SKM-1 treated with dmso at 0.1 percent for 144 hours (cell line): ENCODE results near the gene PSMG1.

ENCODE experiments used
- DNase-seq: peaks from one replicate; lab custom pipeline; 2025; ENCODE audit not compliant: unreplicated experiment; lab: John Stamatoyannopoulos, UW

The PSMG1 gene

DNA sequence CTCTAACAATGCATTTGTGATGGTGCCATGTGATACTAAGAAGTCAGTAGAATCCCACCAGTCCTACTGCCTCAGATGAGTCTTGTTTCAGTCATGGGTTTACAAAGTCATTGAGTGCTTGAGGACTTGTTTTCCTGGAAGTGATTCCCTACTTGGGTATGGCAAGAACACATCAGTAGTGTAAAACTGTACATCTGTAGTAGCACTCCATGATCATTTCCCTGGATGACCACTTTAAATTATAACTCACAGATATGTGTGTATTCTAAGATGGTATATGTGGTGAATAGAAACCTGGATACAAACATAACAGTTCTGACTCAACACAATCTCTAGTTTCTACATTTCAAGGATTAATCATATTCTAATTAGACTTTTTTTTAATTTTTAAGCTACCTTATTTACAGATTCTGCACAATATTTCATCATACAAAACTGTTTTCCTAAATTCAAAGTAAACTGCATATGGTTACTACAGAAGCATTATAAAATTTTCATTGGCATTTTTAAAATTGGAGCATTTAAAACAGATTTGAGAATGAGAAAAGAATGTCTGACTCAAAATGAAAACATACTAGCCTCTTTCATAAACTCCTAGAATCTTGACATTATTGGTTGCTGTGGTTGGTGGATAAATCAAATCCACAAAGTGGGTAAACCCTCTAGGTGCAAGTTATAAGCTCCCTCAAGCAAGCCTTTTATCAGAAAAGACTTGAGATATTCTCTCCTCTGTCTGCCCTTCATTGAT, 6.8 kb upstream of the PSMG1 start:
- DNase-seq = no peak

DNA sequence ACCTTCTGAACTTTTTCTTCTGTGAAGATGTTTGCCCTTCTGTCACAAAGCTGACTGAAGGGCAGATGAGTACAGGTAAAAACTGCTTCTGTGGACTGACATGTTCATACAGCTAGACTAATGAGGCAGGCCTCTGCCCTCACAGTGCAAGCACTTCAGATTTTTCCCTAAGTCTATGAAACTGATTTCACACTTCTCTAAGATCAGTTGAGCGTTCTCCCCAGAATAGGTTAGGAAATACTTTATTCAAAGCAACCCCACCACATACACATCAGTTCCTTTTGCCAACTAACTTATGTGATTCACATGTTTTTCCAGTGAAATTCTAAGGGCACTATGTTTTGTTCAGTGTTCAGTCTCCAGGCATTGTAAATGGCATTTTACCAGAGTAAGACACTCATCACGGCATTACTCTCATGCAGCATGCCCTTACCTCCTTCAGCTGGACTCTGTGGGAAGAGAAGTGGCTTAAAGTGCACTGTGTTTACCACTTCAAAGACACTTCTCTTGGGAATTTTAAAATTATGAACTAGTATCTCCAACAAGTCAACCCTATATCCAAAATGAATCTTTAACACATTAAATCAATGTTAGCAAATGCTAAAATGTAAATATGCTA, 5.4 kb upstream of the PSMG1 start:
- no peak for DNase-seq

DNA sequence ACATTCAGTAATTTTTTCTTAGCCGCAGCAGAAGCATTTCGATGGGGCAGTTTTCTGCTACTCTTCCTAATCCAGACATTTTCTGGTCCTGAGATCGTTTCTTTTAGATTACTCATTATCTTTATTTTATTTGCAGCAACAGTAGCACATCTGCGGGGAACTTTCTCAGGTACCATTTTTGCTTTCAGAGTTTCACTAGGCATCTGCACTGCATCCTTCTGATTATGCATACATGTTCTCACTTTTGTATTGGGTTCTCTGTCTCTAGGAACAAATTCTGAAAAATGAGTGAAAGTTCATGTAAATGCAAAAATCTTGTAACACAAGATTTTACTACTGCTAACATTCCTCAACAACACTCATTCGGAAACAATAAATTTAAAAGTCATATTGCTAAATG, 3.9 kb upstream of the PSMG1 start:
- DNase-seq = no peak

DNA sequence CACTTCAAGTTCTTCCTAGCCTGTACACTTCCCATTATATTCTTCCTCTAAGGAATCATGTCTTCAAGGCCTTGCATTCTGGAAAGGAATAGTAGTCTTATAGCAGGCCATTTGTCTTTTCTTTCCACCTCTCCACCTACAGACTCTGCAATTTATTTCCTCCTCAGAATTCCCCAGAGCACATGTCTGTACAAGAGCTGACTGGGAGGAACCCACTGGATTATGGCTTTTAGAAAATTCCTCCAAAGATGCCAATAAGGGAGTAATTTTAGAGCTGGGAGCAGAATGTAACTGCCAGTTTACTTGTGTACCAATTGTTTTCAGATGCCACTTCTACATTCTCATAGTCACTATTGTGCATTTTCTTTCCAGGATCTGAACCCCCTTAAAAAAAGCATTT, 3.4 kb upstream of the PSMG1 start:
- DNase-seq = no peak

DNA sequence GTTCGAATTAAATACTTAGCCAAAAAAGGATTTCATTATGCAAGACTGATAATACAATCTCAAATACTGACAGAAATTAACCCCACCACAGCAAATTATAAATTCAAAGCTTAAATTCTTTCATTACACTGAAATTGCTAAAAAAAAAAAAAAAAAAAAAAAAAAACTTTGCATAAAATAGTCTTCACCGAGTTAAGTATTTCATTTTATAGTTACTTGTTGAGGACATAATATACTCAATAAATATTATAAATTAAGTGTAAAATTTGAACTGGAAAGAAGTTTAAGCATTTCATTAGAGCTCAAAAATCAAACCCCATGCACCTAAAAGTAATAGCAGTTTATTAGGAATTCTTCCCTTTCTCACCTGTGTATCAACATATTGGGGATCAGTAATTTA, 1.9 kb upstream of the PSMG1 start:
- DNase-seq = no peak

DNA sequence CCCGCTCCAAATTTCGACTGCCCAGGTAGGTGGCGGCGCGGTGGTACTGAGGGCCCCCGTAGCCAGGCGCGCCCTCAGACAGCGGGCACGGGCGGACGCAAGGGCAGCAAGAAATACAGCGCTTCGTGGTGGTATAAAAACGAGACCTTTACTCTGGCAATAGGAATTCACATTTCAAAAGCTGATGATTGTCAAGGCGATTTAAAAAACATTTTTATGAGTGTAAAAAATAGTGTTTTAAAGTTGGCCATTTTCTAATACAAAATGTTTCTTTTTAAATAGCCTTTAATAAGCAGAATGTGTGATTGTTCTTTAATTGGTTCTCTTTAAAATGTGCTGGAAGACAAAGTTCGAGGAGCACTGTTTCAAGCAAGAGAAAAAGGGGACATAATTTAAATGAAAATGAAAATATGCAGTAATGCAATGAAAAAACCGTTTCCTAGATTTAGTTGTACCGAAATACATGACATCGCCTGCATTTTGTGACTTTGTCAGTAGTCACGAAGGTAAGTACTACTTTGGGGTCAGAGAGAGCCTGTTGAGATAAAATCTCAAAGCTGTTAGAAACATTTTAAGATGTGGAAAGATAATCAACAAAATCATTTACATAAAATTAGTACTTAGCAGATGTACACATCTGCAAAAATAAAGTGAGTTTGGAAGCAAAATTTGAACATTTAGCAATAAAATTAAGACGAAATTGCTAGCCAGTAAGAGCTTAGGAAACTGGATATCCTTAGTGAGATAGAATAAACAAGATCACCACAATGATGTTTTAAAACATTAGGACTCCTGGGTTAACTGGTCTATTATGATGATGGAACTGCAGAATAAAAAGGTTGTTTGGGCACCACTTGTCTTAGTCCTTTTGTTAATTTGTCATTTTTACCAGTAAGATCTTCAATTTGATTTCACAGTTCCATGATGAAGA, 1.1 kb upstream of the PSMG1 start:
- DNase-seq = peak; percentile 12

DNA sequence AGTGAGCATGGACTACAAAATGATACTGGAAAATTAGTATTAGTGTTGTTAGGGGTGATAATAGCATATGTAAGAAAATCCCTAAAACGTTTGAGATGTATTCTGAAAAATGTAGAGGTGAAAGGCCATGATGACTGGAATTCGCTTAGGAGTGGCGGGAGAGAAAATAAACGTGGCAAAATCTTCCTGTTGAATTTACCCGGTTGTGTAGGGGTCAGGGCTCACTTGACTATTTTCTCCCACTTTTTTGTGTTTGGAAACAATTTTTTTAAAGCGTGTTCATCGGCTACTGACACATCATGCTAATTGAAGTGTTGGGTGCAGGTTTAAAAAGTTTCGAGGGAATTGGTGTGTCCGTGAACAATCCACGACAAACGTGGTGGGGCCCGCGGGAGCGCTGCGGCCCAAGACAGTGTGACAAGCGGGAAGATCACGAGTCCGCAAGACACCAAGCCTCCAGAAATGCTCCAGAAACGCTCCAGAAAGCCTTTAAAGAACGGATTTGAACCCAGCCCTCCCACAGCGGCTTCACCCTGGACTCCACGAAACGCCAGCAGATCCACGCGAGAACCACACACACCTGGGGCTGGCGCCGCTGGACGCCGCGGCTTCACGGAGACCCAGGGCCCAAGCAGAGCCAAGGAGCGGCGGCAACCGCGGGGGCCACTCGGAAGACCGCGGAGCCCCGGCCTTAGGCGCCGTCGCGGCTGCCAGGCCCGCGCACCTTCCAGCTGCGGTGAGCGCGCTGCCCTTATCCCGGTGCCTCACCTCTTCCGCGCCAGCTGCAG, 573 bp downstream of the PSMG1 start:
- DNase-seq = no peak

DNA sequence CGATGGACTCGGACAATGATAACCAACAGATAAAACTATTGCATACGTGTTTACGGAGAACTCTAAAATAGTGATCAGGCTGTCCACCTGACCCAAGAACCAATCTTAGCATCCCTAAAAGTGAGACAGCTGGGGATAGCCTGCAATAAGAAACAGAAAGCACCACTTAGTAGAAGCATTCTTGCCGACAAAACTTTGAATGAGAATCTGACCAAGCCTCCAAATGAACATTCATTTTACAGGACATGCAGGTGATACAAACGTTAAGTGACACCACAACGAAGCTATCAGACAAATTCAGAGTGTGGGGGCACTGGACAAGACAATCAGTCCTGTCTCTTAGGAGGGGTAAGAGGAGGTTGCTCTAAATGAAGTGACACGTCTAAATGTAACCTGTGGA, 1.2 kb downstream of the PSMG1 start:
- no peak for DNase-seq

DNA sequence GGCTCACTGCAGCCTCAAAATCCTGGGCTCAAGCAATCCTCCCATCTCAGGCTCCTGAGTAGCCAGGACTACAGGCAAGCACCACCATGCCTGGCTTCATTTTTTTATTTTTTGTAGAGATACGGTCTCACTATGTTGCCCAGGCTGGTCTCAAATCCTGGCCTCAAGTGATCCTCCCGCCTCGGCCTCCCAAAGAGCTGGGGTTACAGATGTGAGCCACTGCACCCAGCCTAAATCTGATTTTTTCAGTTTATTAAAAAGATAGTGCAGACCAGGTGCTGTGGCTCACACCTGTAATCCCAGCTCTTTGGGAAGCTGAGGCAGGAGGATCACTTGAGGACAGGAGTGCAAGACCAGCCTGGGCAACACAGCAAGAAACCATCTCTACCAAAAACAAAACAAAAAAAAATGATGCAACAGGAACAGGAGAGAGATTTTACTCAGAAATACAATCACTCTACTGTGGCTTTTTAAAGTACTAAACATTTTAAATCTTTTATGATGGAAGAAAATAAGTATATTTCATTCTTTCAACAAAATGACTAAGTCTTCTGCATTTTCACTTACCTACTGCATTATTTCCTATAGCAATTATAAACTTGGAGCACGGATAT, 1.9 kb downstream of the PSMG1 start:
- DNase-seq = no peak

DNA sequence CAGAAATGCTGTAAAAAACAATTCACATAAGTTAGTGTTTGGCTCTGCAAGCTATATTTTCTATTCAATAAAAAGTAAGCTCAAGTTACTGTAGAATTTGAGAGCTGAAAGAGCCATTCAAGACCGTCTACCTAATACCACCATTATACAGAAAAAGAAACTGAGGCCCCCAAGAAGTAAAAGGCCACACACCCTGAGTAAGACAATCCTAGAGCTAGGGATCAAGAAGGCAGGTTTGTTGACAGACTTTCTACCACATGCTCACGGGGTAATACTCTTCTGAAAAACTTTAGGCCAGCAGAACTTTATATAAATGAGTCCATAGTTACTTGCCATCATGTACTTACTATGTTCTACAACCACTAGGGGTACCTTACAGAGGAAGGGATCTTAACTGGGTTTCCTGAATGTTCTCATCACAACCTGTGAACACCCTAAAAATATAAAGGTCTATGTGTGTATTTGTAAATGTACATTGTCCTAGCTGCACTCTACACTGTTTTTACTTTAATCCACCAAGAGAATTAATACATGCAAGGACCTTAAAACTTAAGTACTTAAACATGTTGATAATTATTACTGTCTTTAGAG, 2.7 kb downstream of the PSMG1 start:
- DNase-seq = no peak

DNA sequence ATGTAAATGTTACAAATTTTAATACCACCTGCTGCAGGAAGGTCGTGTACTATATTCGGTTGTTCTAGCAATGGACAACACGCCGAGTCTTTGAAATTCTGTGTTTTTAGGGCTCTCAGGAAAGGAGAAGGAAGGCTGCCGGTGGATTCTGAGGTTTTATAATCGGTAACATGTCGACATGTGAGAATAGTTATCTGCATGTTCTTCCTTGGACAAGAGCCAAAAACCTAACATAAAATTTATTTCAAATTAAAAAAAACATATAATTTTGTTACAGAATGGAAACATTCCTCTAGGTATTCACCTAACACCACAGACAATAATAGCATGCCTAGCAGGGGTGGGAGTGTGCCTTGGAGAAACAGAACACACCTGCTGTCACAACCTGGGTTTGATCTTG, 4.8 kb downstream of the PSMG1 start:
- DNase-seq = no peak

DNA sequence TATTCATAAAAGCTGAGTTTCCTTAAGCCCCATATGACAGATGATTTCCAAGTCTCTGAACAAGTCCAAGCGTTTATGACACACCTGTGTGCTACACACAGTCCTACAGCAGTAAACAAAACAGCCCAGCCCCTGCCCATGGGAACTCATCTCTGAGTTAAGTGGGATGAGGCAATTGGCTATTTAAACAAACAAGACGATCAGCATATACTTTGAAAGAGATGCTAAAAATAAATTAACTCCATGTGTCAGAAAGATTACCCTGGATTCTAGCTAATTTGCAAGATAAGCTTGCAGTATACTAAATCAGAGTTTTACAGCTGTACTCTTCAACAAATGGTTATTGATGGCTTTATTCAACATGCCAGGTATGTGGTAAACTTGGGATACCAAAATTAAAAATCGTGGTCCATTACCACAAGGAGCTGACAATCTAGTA, 7.0 kb downstream of the PSMG1 start:
- no peak for DNase-seq

DNA sequence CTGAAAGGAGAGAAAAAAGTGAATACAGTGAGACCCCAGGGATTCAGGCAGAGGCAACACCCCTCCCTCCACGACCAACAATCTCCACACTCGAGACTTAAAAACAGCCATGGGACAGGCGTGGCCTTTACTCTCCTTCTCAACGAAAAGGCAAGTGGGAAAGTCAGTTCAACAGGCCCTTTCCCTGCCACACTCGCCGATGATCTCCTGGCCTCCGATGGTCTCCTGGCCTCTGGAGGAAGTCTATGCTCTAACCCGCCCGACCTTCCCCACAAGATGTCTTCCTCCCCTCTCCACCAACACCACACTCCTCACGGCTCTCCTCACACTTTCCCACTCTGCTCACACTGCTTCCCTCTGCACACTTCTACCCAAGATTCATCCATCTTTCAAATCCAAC, 7.6 kb downstream of the PSMG1 start:
- DNase-seq = no peak

DNA sequence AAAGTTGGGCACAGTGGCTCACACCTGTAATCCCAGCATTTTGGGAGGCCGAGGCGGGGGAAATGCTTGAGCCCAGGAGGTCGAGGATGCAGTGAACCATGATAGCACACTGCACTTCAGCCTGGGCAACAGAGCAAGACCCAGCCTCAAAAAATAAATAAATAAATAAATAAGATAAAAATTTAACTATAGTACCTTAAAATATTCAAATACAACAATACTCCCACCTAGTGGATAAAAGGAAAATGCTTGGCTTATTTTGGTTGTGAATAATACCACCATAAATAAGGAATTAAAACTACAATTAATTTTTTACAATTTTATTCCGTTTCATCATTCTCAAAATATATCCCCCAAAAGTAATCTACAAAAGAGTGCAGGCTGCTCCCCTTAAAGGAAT, 8.1 kb downstream of the PSMG1 start:
- no peak for DNase-seq

DNA sequence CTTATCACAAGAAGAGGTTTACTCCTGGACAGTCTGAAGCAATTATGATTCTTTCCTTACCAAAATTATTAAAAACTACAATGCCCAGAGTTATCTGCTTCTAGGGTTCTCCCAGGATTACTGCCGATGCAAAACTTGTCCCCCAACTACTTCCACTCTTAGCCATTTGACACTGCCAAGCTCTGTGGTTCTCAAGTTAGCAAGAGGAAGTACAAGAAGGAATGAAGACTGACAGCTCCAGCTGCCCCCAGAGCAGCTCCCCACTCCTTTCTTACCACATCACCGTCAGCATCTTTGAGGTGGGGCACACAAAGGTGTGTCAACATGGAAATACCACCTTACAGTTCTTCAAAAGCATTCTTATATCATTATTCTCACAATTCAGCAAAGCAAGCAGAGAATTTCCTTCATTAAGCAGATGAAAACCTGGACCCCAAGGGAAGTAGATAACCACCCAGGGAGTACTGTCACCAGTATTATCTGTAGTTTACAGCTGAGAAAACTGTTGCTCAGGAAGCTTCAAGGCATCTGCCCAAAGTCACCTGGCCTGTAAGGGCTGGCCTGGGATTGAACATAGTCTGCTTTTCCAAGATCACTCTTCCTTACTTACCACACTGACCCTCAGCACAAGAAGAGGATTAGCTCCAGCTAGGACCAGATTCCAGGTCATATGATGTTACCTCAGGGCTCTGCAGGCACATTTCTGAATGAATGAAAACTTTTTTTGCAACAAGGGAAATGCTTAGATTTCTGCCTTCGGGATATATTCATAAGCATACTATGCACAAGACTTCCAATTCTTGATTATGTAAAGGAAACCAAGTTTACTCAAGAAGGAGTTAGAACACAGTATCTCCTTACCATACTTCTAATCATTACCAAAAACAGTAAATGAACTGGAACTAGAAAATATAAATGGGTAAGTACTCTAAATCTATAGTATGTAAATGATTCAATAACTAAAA, 9.3 kb downstream of the PSMG1 start:
- DNase-seq = no peak

DNA sequence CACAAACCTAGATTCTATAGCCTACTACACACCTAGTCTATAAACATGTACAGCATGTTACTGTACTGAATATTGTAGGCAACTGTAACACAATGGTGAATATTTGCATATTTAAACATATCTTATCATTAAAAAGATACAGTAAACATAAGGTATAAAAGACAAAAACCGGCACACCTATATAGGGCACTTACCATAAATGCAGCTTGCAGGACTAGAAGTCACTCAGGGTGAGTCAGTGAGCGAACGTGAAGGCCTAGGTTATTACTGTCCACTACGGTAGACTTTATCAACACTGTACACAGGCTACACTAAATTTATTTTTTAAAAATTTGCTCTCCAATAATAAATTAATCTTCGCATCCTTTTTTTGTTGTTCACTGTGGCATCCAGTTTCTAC, 13.3 kb downstream of the PSMG1 start:
- DNase-seq = no peak

DNA sequence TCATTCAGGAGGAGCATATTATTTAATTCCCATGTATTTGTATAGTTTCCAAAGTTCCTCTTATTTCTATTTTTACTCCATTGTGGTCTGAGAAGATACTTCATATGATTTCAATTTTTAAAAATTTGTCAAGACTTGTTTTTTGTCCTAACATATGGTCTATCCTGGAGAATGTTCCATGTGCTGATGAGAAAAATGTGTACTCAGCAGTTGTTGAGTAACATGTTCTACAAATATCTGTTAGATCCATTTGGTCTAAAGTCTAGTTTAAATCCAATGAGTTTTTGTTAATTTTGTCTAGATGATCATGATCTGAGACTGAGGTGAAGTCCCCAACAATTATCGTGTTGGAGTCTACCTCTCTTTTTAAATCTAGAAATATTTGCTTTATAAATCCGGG, 14.5 kb downstream of the PSMG1 start:
- no peak for DNase-seq

DNA sequence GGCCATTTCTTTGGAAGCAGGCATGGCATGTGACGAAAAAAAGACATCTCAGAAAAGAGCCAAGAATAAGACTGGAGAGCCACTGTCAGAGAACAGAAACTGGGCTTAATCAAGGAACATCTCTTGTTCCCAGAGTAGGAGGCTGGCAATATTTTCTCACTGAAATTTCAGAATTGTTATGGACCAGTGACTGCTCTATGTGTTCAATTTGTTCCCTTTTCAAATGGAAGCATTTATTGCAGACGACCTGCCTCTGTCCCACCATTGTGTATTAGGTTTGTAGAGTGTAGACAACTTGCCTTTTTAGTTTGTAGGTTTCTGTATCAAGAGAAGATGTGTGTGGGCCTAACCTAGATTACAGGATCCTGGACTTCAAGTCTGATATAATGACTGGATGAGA, 18.7 kb downstream of the PSMG1 start:
- DNase-seq = no peak

DNA sequence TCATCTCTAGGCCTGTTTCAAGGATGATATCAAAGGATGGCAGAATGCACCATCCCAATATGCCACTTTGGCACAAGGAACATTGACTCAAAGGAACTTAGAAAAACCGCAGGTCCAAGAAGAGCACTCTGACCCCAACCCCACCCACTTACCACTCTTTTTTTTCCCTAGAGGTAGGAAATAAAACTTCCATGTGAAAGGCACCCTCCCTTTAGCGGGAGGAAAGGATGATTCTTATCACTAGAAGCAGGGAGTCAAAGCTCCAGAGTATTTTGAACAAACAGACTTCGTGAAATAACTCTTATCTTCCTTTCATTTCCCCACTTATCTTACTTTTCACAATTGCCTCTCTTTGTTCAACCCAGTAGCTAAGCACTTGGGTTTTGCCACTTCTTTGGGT, 22.2 kb downstream of the PSMG1 start:
- no peak for DNase-seq
